HG03103 (cell line): ENCODE data around the gene ASPSCR1.
"Not testable (repeated sequence)": the region's sequence is repeated elsewhere in the genome, so short reads cannot be mapped to it uniquely, and the experiment has no call there.

ENCODE experiments used
- ATAC-seq: cut with Tn5 transposase; IDR thresholded peaks from one replicate; pipeline ENCODE4 v1.9.1; 2021; ENCODE audit warnings: low read depth; ENCODE audit not compliant: unreplicated experiment

Gene ASPSCR1

GRCh38 chr17:81980122-81980521, 2.7 kb downstream of the ASPSCR1 start:
- no peak for ATAC-seq

DNA sequence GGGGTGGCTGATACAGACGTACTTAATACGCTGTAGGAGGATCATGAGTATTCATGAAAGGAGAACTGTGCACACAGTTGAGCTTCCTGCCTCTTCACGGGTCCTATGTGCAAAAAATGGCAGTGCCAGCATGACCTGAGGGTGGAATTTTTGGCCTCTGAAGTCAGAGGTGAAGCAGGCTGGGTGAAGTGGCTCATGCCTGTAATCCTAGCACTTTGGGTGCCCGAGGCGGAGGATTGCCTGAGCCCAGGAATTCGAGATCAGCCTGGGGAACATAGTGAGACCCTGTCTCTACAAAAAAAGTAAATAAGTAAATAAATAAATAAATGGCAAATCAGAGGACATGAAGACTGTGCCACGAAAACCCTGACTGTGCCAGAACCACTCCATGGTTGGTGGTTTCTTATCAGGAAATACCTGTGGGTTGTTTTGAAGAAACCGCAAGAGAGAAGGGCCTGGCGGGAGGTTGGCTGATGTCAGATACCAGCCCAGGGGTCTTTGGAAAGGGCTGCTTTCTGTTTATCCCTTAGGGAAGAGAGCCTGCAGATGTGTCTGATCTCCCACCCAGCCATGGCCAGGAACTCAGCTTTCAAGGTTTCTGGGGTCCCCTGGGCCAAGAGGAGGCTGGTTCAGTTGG, 3.4 kb downstream of the ASPSCR1 start:
- ATAC-seq, result no peak

- not testable (repeated sequence) for ATAC-seq
Measured at GRCh38 chr17:81981511-81981910, 4.1 kb downstream of the ASPSCR1 start.

- ATAC-seq, result no peak
Measured at GRCh38 chr17:81983011-81983638, 5.7 kb downstream of the ASPSCR1 start.

GRCh38 chr17:81983639-81984373, 6.4 kb downstream of the ASPSCR1 start:
- no peak for ATAC-seq

GRCh38 chr17:81984773-81985410, 7.5 kb downstream of the ASPSCR1 start:
- ATAC-seq, result no peak

GRCh38 chr17:81986606-81987005, 9.2 kb downstream of the ASPSCR1 start:
- ATAC-seq, result no peak

GRCh38 chr17:81987161-81987770, 9.8 kb downstream of the ASPSCR1 start:
- ATAC-seq, result no peak

DNA sequence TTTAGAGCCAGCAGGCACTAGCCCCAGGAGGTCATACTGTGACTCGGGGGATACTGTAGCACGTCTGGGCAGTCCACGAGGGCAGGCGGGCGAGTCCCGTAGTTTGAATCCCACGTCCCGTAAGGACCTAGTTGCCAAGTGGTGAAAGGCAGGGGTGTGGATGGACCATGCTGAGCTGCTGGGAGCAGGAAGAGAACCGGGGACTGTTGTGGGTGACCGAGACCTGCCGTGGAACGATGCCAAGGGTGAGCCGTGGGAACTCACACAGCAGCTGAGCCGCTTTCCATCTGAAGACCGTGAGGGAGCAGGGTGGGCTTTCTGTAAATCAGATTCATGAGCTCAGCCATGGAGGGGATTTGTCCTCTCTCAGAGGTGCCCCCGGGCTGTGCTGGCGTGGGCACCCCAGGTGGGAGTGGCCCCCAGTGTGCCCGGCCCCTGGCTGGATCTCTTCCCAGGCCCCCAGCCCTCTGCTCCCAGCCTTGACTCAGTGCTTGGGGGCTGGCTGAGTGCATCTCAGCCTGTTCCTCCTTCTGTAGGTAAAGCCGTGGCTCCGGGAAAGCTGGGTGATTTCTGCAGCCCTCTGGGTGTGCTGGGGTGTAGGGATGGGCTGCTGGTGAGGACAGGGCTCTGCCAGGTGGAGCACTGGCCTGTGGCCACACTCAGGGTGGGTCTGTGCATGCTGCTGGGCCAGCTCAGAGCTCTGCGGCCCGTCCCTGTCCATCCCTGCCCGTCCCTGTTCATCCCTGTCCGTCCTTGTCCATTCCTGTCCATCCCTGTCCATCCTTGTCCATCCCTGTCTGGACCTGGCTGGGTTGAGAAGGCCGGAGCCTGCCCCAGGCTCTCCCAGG, 13.6 kb downstream of the ASPSCR1 start:
- no peak for ATAC-seq

GRCh38 chr17:81991684-81992305, 14.4 kb downstream of the ASPSCR1 start:
- no peak for ATAC-seq

DNA sequence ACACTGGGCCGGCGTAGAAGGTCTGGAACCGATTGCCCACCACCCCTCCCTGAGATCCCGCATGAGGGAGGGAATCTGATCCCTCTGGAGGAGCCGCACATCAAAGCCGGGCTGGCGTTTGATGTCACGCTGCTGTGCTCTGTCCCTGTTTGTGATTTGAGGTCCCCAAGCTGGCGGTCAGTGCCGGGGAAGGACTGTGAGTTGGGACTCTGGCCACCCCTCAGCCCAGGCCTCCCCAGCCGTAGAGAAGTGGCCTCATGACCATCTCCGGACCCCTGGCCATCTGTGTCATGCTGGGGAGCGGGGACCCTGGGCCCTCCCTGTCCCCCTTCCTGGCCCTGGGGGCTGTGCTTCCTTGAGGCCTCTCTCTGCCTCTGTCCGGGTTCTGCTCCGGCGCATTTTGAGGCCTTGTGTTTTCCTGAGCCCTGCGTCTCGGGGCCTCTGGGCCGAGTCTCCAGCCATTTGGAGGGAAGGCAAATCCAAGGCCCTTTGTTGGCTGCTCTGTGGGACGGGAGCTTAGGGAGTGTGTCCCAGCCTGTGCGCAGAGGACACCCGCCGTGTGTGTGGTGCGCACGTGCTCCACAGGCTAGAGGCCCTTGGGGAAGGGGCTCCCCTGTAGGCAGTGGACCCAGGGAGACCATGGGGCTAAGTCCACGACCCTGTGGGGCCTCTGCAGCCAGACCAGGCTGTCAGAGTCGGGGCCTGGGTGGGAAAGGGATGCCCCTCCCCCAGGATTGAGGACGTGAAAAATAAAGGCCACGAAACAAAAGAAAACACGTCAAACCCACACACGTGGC, 15.1 kb downstream of the ASPSCR1 start:
- no peak for ATAC-seq

GRCh38 chr17:81993729-81994592, 16.5 kb downstream of the ASPSCR1 start:
- ATAC-seq, result no peak

GRCh38 chr17:81994593-81995462, 17.4 kb downstream of the ASPSCR1 start:
- no peak for ATAC-seq

GRCh38 chr17:81995463-81996231, 18.2 kb downstream of the ASPSCR1 start:
- no peak for ATAC-seq

DNA sequence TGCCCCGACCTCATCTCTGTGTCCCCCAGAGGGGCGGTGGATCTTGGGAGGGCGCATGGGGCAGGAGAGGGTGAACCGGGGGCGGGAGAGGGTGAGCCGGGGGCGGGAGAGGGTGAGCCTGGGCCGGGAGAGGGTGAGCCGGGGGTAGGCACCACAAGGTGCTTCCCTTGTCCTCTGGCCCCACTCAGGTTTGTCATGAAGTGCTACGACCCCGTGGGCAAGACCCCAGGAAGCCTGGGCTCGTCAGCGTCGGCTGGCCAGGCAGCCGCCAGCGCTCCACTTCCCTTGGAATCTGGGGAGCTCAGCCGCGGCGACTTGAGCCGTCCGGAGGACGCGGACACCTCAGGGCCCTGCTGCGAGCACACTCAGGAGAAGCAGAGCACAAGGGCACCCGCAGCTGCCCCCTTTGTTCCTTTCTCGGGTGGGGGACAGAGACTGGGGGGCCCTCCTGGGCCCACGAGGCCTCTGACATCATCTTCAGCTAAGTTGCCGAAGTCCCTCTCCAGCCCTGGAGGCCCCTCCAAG, 18.9 kb downstream of the ASPSCR1 start:
- ATAC-seq, result no peak
